HFF-Myc (cell line): Measurements from ENCODE around the gene LRCOL1.

Experiments
- DNase-seq: peaks from one replicate; pipeline ENCODE4 v3.0.0-alpha.2; 2011; ENCODE audit warnings: low read depth; ENCODE audit errors: extremely low read depth
- H3K4me3 ChIP-seq: replicated peaks from 2 replicates; pipeline ENCODE4 v1.5.1; 2011; ENCODE audit warnings: low read depth, mild to moderate bottlenecking, control low read depth, low read length
- CTCF ChIP-seq: IDR thresholded peaks from 2 replicates; pipeline ENCODE4 v1.5.1; 2012; ENCODE audit warnings: mild to moderate bottlenecking, low read depth, low read length, control low read depth; ENCODE audit errors: missing control alignments

LRCOL1 gene

GRCh38 chr12:132558042-132558856 lies 52.1 kb downstream of the LRCOL1 start:
- DNase-seq: no peak
- H3K4me3 ChIP-seq: no peak overlapping the region
- no peak for TF ChIP-seq CTCF

GRCh38 chr12:132557291-132558015 lies 52.9 kb downstream of the LRCOL1 start:
- DNase-seq: no peak
- TF ChIP-seq CTCF: no peak
- H3K4me3 ChIP-seq: no peak overlapping the region

GRCh38 chr12:132556801-132557200 lies 53.6 kb downstream of the LRCOL1 start:
- no peak for TF ChIP-seq CTCF
- H3K4me3 ChIP-seq: no peak overlapping the region
- DNase-seq: no peak

GRCh38 chr12:132556216-132556615 lies 54.2 kb downstream of the LRCOL1 start:
- no peak for DNase-seq
- no peak overlapping the region for H3K4me3 ChIP-seq
- TF ChIP-seq CTCF: no peak

GRCh38 chr12:132555686-132556085 lies 54.7 kb downstream of the LRCOL1 start:
- no peak for TF ChIP-seq CTCF
- DNase-seq: no peak

GRCh38 chr12:132554845-132555630 lies 55.3 kb downstream of the LRCOL1 start:
- H3K4me3 ChIP-seq: no peak overlapping the region
- peak; percentile 33 for TF ChIP-seq CTCF
- DNase-seq: no peak

More at GRCh38 chr12:132555686-132556085, 54.7 kb downstream of the LRCOL1 start:
- H3K4me3 ChIP-seq: no peak overlapping the region
